Measurements from ENCODE around the gene GPATCH3. TPM values are rescaled to one million over a fixed set of nuclear protein-coding genes. Genes with fewer than 3 reads are reported as not detected.

Gene GPATCH3
- total RNA-seq, 1 experiment from 2014 or later, result 14.8 TPM

DNA sequence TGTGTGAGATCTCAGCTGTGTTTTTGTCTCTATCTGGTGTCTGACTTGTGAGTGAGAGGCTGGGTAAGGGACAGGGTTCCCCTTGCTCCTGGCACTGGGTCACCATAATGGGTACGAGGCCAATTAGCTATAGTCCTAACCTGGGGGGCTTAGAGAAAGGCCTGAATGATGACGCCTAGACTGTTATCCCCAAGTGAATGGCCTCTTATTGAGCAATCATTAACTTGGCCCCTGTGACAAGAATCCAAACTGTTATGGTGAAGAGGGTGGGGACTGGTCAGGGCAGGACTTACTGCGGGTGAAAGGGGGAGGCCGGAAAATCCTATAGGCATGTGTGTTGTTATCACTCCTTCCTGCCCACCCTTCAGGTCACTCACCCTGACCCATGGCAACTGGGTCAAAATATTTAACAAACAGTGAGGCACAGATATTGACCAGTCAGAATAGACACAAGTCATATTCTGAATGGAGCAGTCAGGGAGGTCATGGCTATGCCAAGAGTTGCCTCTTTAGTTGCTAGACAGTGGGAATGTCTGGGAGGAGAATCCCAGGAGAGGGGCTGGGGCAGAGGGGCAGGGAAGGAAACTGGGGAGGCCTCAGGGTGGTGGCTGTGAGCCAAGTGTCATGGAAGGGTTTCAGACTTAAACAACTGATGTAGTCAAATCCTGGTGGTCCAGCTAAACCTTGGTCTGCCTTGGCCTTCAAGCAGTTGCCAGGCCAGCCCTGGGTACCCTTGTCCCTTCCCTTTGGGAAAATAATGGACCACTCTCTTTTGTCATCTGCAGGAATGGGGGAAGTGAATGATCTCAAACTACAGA, 10.3 kb upstream of the GPATCH3 start:
- intact Hi-C loops (cut with micrococcal nuclease), result no loop called here
- CTCF ChIA-PET, result no interaction called here
- BruUV-seq (replicated peaks), result no TSS peak
- DNase-seq (ENCODE audit: low read depth, low spot score), result no peak
- Histone ChIP-seq H3K4me3 (replicated peaks in 1 of 2; ENCODE audit: low read depth in 1 of 2, low read length in 2 of 2) (no peak overlapping the region), H3K4me1 (ENCODE audit: control insufficient read depth in 1 of 2, insufficient read depth in 2 of 2, low read length in 2 of 2) (peaks cover 5 to 20% of the 10 kb centered on the region in 2 experiments; a peak in 3 of 4 replicates), H4K20me1 (ENCODE audit: insufficient read depth) (no peaks in the 10 kb centered on the region), H3K9me2 (ENCODE audit: insufficient read depth) (no peaks in the 10 kb centered on the region), H3K79me2 (ENCODE audit: insufficient read depth, low read length) (no peaks in the 10 kb centered on the region), H2AFZ (ENCODE audit: low read depth, low read length, poor library complexity, severe bottlenecking) (no peak overlapping the region), H3K27me3 (ENCODE audit: insufficient read depth, low read length) (no peaks in the 10 kb centered on the region), H3K27ac (ENCODE audit: low read depth, low read length) (no peak overlapping the region), H3K36me3 (ENCODE audit: control insufficient read depth in 1 of 2, insufficient read depth in 2 of 2, low read length in 2 of 2) (no peaks in the 10 kb centered on the region), H3K9me3 (ENCODE audit: control insufficient read depth in 1 of 2, insufficient read depth in 1 of 2, low read depth in 1 of 2, low read length in 2 of 2) (no peaks in the 10 kb centered on the region), H3K9ac (ENCODE audit: low read length) (no peak overlapping the region), H3K4me2 (ENCODE audit: low read length) (no peak overlapping the region)
- TF ChIP-seq SRF (IDR thresholded peaks at IDR 0.05; ENCODE audit: low read depth) (no peak), ZFX (IDR thresholded peaks at IDR 0.05) (no peak), EZH2 (IDR thresholded peaks at IDR 0.05) (no peak), CBX3 (IDR thresholded peaks at IDR 0.05; ENCODE audit: low read depth) (no peak), POLR2AphosphoS5 (IDR thresholded peaks at IDR 0.05; ENCODE audit: low read depth, low read length) (no peak), TCF7L2 (IDR thresholded peaks at IDR 0.05; ENCODE audit: borderline replicate concordance, extremely low read depth, insufficient read depth, insufficient read length) (no peak), ZNF274 (IDR thresholded peaks at IDR 0.05; ENCODE audit: low read depth, low read length) (no peak), EZH2phosphoT487 (IDR thresholded peaks at IDR 0.05; ENCODE audit: borderline replicate concordance) (no peak), YY1 (IDR thresholded peaks at IDR 0.05; ENCODE audit: extremely low read depth, insufficient replicate concordance, low read depth, low read length) (no peak)
- TF ChIP-seq, protein P1, sequence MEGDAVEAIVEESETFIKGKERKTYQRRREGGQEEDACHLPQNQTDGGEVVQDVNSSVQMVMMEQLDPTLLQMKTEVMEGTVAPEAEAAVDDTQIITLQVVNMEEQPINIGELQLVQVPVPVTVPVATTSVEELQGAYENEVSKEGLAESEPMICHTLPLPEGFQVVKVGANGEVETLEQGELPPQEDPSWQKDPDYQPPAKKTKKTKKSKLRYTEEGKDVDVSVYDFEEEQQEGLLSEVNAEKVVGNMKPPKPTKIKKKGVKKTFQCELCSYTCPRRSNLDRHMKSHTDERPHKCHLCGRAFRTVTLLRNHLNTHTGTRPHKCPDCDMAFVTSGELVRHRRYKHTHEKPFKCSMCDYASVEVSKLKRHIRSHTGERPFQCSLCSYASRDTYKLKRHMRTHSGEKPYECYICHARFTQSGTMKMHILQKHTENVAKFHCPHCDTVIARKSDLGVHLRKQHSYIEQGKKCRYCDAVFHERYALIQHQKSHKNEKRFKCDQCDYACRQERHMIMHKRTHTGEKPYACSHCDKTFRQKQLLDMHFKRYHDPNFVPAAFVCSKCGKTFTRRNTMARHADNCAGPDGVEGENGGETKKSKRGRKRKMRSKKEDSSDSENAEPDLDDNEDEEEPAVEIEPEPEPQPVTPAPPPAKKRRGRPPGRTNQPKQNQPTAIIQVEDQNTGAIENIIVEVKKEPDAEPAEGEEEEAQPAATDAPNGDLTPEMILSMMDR (IDR thresholded peaks at IDR 0.05 in 2 of 3, conservative IDR thresholded peaks at IDR 0.05 in 1 of 3; ENCODE audit: borderline replicate concordance in 1 of 3, insufficient read depth in 1 of 3, low read depth in 2 of 3, low read length in 2 of 3), result no peak
- TF ChIP-seq, protein P2, sequence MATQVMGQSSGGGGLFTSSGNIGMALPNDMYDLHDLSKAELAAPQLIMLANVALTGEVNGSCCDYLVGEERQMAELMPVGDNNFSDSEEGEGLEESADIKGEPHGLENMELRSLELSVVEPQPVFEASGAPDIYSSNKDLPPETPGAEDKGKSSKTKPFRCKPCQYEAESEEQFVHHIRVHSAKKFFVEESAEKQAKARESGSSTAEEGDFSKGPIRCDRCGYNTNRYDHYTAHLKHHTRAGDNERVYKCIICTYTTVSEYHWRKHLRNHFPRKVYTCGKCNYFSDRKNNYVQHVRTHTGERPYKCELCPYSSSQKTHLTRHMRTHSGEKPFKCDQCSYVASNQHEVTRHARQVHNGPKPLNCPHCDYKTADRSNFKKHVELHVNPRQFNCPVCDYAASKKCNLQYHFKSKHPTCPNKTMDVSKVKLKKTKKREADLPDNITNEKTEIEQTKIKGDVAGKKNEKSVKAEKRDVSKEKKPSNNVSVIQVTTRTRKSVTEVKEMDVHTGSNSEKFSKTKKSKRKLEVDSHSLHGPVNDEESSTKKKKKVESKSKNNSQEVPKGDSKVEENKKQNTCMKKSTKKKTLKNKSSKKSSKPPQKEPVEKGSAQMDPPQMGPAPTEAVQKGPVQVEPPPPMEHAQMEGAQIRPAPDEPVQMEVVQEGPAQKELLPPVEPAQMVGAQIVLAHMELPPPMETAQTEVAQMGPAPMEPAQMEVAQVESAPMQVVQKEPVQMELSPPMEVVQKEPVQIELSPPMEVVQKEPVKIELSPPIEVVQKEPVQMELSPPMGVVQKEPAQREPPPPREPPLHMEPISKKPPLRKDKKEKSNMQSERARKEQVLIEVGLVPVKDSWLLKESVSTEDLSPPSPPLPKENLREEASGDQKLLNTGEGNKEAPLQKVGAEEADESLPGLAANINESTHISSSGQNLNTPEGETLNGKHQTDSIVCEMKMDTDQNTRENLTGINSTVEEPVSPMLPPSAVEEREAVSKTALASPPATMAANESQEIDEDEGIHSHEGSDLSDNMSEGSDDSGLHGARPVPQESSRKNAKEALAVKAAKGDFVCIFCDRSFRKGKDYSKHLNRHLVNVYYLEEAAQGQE (IDR thresholded peaks at IDR 0.05; ENCODE audit: low read depth), result no peak
- no peak for ATAC-seq
- POLR2A ChIA-PET, result interaction anchor here (1.9 kb wide), 1 partner anchor 10 kb away, joined by 7 read pairs; the partner anchor contains the start of gene GPATCH3
- RAD21 ChIA-PET (ENCODE audit: low non-redundant PET in 1 of 2, low total read pairs in 2 of 2, uncharacterized antibody in 2 of 2, unreplicated experiment in 2 of 2), result no interaction called here

Data from HCT116 (cell line).